Neural cell (in vitro differentiated cells): ENCODE data around the gene BCL2A1.

Experiments used
- EP300 ChIP-seq: fragments of 450-650 bp; conservative IDR thresholded peaks from 2 replicates; pipeline ENCODE4 v1.6.1; 2014; ENCODE audit warnings: antibody characterized with exemption, mild to moderate bottlenecking, moderate library complexity; ENCODE audit not compliant: poor library complexity, severe bottlenecking
- EZH2 ChIP-seq: fragments of 200-600, 300-800 bp; shearing (Covaris generic), sonication (generic); IDR thresholded peaks from 2 replicates; pipeline ENCODE4 v1.6.1; 2014; ENCODE audit warnings: antibody characterized with exemption, low read length, borderline replicate concordance, mild to moderate bottlenecking; ENCODE audit not compliant: insufficient read depth, poor library complexity, severe bottlenecking
- MXI1 ChIP-seq: fragments of 450-650 bp; conservative IDR thresholded peaks from 2 replicates; pipeline ENCODE4 v1.6.1; 2014; ENCODE audit warnings: antibody characterized with exemption, mild to moderate bottlenecking; ENCODE audit not compliant: poor library complexity, severe bottlenecking
- POLR2AphosphoS5 ChIP-seq: IDR thresholded peaks from 2 replicates; pipeline ENCODE4 v1.6.1; 2012
- RAD21 ChIP-seq: fragments of 450-650 bp; conservative IDR thresholded peaks from 2 replicates; pipeline ENCODE4 v1.6.1; 2014; ENCODE audit warnings: antibody characterized with exemption, mild to moderate bottlenecking, moderate library complexity
- TF ChIP-seq, protein P1 (sequence below): fragments of 450-650 bp; IDR thresholded peaks from 2 replicates; pipeline ENCODE4 v1.5.1; 2014; ENCODE audit warnings: antibody characterized with exemption, mild to moderate bottlenecking, moderate library complexity; ENCODE audit not compliant: poor library complexity, severe bottlenecking

GRCh38 chr15:80011596-80011995, 40.6 kb upstream of the BCL2A1 start:
- TF ChIP-seq, protein P1, sequence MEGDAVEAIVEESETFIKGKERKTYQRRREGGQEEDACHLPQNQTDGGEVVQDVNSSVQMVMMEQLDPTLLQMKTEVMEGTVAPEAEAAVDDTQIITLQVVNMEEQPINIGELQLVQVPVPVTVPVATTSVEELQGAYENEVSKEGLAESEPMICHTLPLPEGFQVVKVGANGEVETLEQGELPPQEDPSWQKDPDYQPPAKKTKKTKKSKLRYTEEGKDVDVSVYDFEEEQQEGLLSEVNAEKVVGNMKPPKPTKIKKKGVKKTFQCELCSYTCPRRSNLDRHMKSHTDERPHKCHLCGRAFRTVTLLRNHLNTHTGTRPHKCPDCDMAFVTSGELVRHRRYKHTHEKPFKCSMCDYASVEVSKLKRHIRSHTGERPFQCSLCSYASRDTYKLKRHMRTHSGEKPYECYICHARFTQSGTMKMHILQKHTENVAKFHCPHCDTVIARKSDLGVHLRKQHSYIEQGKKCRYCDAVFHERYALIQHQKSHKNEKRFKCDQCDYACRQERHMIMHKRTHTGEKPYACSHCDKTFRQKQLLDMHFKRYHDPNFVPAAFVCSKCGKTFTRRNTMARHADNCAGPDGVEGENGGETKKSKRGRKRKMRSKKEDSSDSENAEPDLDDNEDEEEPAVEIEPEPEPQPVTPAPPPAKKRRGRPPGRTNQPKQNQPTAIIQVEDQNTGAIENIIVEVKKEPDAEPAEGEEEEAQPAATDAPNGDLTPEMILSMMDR, result no peak
- TF ChIP-seq POLR2AphosphoS5 (no peak), RAD21 (no peak), EP300 (no peak), EZH2 (no peak), MXI1 (no peak)
